ENCODE measurements around the gene ERP44.

Gene ERP44

DNA sequence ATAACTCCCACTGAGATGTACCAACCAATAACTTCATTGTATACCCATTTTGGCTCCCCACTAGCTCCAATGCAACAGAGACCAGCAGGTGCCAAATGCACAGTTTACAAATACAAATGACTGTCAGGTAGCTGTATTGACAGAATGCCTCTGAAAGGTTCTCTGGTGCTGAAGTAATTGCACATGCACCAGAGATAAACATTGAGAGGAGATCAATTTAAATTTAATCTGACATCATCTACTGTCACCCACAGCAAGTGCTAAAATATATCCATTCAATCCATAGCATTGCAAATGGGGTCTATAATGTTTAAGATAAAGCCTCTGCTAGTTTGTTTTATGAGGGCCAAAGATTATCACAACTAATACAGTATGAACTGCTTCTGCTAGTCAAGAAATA, 112.2 kb downstream of the ERP44 start:
- Histone ChIP-seq H3K4me3 (ENCODE audit: insufficient read depth, low read length, poor library complexity, severe bottlenecking) (no peak overlapping the region), H3K27me3 (ENCODE audit: low read length) (no peaks in the 10 kb centered on the region), H3K9ac (ENCODE audit: low read length) (no peak overlapping the region), H3K9me2 (replicated peaks; ENCODE audit: insufficient read depth, low read length) (no peaks in the 10 kb centered on the region), H3K4me2 (ENCODE audit: low read depth, low read length, poor library complexity, severe bottlenecking) (no peak overlapping the region), H3K36me3 (ENCODE audit: low read length) (peaks cover 20% of the 10 kb centered on the region; the same call in 1 of the 2 replicates), H3K9me3 (ENCODE audit: insufficient read depth, low read length) (no peaks in the 10 kb centered on the region), H3F3A (ENCODE audit: insufficient read depth) (no peaks in the 10 kb centered on the region; the same call in 1 of the 2 replicates), H4K20me1 (ENCODE audit: low read depth, low read length) (no peaks in the 10 kb centered on the region), H2AFZ (ENCODE audit: low read depth, low read length, severe bottlenecking) (no peak overlapping the region), H3K79me2 (ENCODE audit: insufficient read depth, low read length) (no peaks in the 10 kb centered on the region), H3K27ac (ENCODE audit: low read depth, low read length) (no peak overlapping the region)
- TF ChIP-seq EZH2phosphoT487 (conservative IDR thresholded peaks at IDR 0.05; ENCODE audit: low read length) = no peak
- TF ChIP-seq, protein P1, sequence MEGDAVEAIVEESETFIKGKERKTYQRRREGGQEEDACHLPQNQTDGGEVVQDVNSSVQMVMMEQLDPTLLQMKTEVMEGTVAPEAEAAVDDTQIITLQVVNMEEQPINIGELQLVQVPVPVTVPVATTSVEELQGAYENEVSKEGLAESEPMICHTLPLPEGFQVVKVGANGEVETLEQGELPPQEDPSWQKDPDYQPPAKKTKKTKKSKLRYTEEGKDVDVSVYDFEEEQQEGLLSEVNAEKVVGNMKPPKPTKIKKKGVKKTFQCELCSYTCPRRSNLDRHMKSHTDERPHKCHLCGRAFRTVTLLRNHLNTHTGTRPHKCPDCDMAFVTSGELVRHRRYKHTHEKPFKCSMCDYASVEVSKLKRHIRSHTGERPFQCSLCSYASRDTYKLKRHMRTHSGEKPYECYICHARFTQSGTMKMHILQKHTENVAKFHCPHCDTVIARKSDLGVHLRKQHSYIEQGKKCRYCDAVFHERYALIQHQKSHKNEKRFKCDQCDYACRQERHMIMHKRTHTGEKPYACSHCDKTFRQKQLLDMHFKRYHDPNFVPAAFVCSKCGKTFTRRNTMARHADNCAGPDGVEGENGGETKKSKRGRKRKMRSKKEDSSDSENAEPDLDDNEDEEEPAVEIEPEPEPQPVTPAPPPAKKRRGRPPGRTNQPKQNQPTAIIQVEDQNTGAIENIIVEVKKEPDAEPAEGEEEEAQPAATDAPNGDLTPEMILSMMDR (IDR thresholded peaks at IDR 0.05; ENCODE audit: insufficient read depth, low read length, poor library complexity, severe bottlenecking) = no peak

DNA sequence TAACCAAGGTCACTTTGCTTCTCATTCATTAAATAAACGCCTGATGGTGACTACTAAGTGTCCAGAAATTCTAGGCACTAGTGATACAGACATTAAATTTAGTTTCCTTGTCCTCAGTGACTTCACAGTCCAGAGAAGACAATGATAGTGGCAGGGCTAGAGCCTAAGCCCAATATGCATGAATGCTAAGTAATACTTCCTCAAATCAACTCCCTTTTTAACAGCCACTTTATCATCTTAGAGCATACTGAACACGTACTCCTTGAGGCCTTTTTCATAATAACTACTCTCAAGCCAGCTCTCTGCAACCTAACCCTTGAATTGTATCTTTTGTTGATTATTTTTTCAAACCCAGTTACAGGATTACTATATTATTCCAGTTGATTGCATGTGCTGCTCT, 118.2 kb downstream of the ERP44 start:
- Histone ChIP-seq H3K9me2 (replicated peaks; ENCODE audit: insufficient read depth, low read length) (no peaks in the 10 kb centered on the region), H2AFZ (ENCODE audit: low read depth, low read length, severe bottlenecking) (no peak overlapping the region), H3K4me3 (ENCODE audit: insufficient read depth, low read length, poor library complexity, severe bottlenecking) (no peak overlapping the region), H3K27ac (ENCODE audit: low read depth, low read length) (no peak overlapping the region), H3K4me2 (ENCODE audit: low read depth, low read length, poor library complexity, severe bottlenecking) (no peak overlapping the region), H4K20me1 (ENCODE audit: low read depth, low read length) (no peaks in the 10 kb centered on the region), H3K79me2 (ENCODE audit: insufficient read depth, low read length) (no peaks in the 10 kb centered on the region), H3F3A (ENCODE audit: insufficient read depth) (no peaks in the 10 kb centered on the region), H3K9ac (ENCODE audit: low read length) (no peak overlapping the region), H3K27me3 (ENCODE audit: low read length) (no peaks in the 10 kb centered on the region), H3K9me3 (ENCODE audit: insufficient read depth, low read length) (no peaks in the 10 kb centered on the region), H3K36me3 (ENCODE audit: low read length) (peaks cover 20% of the 10 kb centered on the region; the same call in 1 of the 2 replicates)
- TF ChIP-seq, protein P1 (IDR thresholded peaks at IDR 0.05; ENCODE audit: insufficient read depth, low read length, poor library complexity, severe bottlenecking) = no peak
- TF ChIP-seq EZH2phosphoT487 (conservative IDR thresholded peaks at IDR 0.05; ENCODE audit: low read length) = no peak

DNA sequence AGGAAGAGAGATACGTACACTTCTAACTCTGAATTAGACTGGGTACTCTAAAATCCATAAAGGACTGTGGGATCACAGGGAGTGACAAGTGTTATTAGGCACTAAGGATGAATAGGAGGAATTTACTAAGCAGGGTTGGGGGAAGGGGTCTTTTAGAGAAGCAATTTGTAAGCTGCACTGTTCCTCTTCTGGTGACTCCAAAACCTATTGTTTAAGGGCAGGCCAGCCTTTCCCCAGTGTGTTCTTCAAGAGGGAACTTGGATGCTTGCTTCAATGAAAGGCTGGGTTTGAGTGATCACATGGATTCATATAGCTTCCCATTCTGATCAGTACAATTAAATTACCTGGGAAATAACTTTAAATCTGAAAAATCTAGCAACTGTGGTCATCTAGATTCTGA, 120.6 kb downstream of the ERP44 start:
- TF ChIP-seq, protein P1 (IDR thresholded peaks at IDR 0.05; ENCODE audit: insufficient read depth, low read length, poor library complexity, severe bottlenecking) = no peak
- no peak for TF ChIP-seq EZH2phosphoT487 (conservative IDR thresholded peaks at IDR 0.05; ENCODE audit: low read length)
- Histone ChIP-seq H2AFZ (ENCODE audit: low read depth, low read length, severe bottlenecking) (no peak overlapping the region), H3K27me3 (ENCODE audit: low read length) (no peaks in the 10 kb centered on the region), H3F3A (ENCODE audit: insufficient read depth) (no peaks in the 10 kb centered on the region), H3K79me2 (ENCODE audit: insufficient read depth, low read length) (no peaks in the 10 kb centered on the region), H3K9me3 (ENCODE audit: insufficient read depth, low read length) (no peaks in the 10 kb centered on the region), H3K4me2 (ENCODE audit: low read depth, low read length, poor library complexity, severe bottlenecking) (no peak overlapping the region), H3K9me2 (replicated peaks; ENCODE audit: insufficient read depth, low read length) (no peaks in the 10 kb centered on the region), H3K27ac (ENCODE audit: low read depth, low read length) (no peak overlapping the region), H3K9ac (ENCODE audit: low read length) (no peak overlapping the region), H3K4me3 (ENCODE audit: insufficient read depth, low read length, poor library complexity, severe bottlenecking) (no peak overlapping the region), H4K20me1 (ENCODE audit: low read depth, low read length) (no peaks in the 10 kb centered on the region), H3K36me3 (ENCODE audit: low read length) (peaks cover 12% of the 10 kb centered on the region; the same call in 1 of the 2 replicates)
